K562 (cell line): ENCODE results near the gene CD22. TPM values are rescaled to one million over a fixed set of nuclear protein-coding genes. Genes with fewer than 3 reads are reported as not detected.

ENCODE experiments used
- ATAC-seq: fragments of 200-7000 bp; cut with Tn5 transposase; 3 replicates; pipeline ENCODE4 v1.9.1; 2020; ENCODE audit warnings: moderate library complexity
- BruUV-seq: library from RNA; stranded (reverse); fragments of 400-500 nt; replicated peaks from 2 replicates; lab custom pipeline; 2021; lab: Mats Ljungman, UMichigan
- CTCF ChIA-PET: fragments of 300-600 bp; formaldehyde crosslinking; extraction: SDS; loops from one replicate; lab custom pipeline; 2021; ENCODE audit warnings: low intra/inter-chr PET ratio; lab: Yijun Ruan, JAX
- POLR2A ChIA-PET: fragments of 300-600, 350-650 bp; sonication (Branson Sonifier 250); formaldehyde crosslinking; extraction: SDS; loops from one replicate; lab custom pipeline; 2021; ENCODE audit warnings: antibody characterized with exemption, inconsistent platforms; lab: Yijun Ruan, JAX
- DNase-seq, 4 experiments: peaks; one replicate each; pipeline versions ENCODE4 v3.0.0 to v3.0.0-alpha.2; 2011 to 2018; ENCODE audit warnings: low spot score in 3 of 4, mixed read lengths in 3 of 4; ENCODE audit errors: extremely low read depth in 1 of 4
- FAIRE-seq: peaks from 2 replicates; lab custom pipeline; 2011; peaks lifted over from hg19 to GRCh38; lab: Jason Lieb, UNC
- H2AFZ ChIP-seq: 2 replicates; pipeline ENCODE4 v1.6.0; 2011; ENCODE audit warnings: low read depth, low read length, control low read depth, inconsistent platforms
- H3K27ac ChIP-seq: fragments of 200-600 bp; 3 replicates; pipeline ENCODE4 v1.8.0; 2011; ENCODE audit warnings: low read depth, mild to moderate bottlenecking, control low read depth, inconsistent platforms, low read length, moderate library complexity, mixed read lengths; ENCODE audit errors: extremely low read depth
- H3K27me3 ChIP-seq, 2 experiments: fragments of 300-600 bp in 1 of 2; 2 replicates in 1 of 2; 3 replicates in 1 of 2; pipeline versions ENCODE4 v1.6.0 to v1.8.0; 2011; ENCODE audit warnings: inconsistent platforms in 2 of 2, low read length in 2 of 2, mild to moderate bottlenecking in 1 of 2, mixed read lengths in 1 of 2, moderate library complexity in 1 of 2; ENCODE audit not compliant: control insufficient read depth in 2 of 2, insufficient read depth in 2 of 2
- H3K36me3 ChIP-seq: fragments of 300-600 bp; 3 replicates; pipeline ENCODE4 v1.8.0; 2011; ENCODE audit warnings: mild to moderate bottlenecking, low read length, inconsistent platforms; ENCODE audit not compliant: control insufficient read depth, insufficient read depth
- H3K4me1 ChIP-seq, 2 experiments: fragments of 200-600 bp in 1 of 2; replicated peaks in 1 of 2; 2 replicates in 1 of 2; 3 replicates in 1 of 2; pipeline versions ENCODE4 v1.5.1 to v1.8.0; 2011; ENCODE audit warnings: inconsistent platforms in 2 of 2, low read length in 2 of 2, mild to moderate bottlenecking in 1 of 2, mixed read lengths in 1 of 2, moderate library complexity in 1 of 2; ENCODE audit not compliant: control insufficient read depth in 2 of 2, insufficient read depth in 2 of 2
- H3K4me2 ChIP-seq: 2 replicates; pipeline ENCODE4 v1.6.1; 2011; ENCODE audit warnings: low read length, control low read depth, inconsistent platforms, mixed read lengths; ENCODE audit not compliant: insufficient read depth
- H3K4me3 ChIP-seq: fragments of 200-600 bp; sonication (generic), shearing (Covaris generic); 2 replicates; pipeline ENCODE4 v1.5.1; 2016; ENCODE audit warnings: control low read depth, inconsistent platforms
- H3K79me2 ChIP-seq: fragments of 200-600 bp; 3 replicates; pipeline ENCODE4 v1.8.0; 2011; ENCODE audit warnings: low read length, inconsistent platforms; ENCODE audit not compliant: control insufficient read depth, insufficient read depth
- H3K9ac ChIP-seq, 2 experiments: 2 replicates each; pipeline versions ENCODE4 v1.6.0 to v1.6.1; 2011; ENCODE audit warnings: low read depth in 2 of 2, low read length in 2 of 2, control low read depth in 1 of 2, inconsistent platforms in 1 of 2, mild to moderate bottlenecking in 1 of 2, mixed read lengths in 1 of 2; ENCODE audit not compliant: insufficient read depth in 1 of 2
- H3K9me1 ChIP-seq: one replicate; pipeline ENCODE4 v1.6.0; 2011; ENCODE audit warnings: inconsistent platforms, mild to moderate bottlenecking, low read length, moderate library complexity; ENCODE audit not compliant: control insufficient read depth, insufficient read depth
- H3K9me3 ChIP-seq: replicated peaks from 2 replicates; pipeline ENCODE4 v1.5.1; 2011; ENCODE audit warnings: low read depth, low read length, inconsistent platforms; ENCODE audit not compliant: control insufficient read depth, insufficient read depth
- H4K20me1 ChIP-seq: replicated peaks from 2 replicates; pipeline ENCODE4 v1.6.1; 2011; ENCODE audit warnings: low read length, inconsistent platforms, mixed read lengths; ENCODE audit not compliant: control insufficient read depth, insufficient read depth
- ETV6 ChIP-seq, 3 experiments: fragments of 150-350 bp in 1 of 3; sonication (generic) in 1 of 3; formaldehyde crosslinking in 1 of 3; IDR thresholded peaks; 2 replicates each; pipeline versions ENCODE4 v1.6.1 to v1.8.0; 2014 to 2022; ENCODE audit warnings: borderline replicate concordance in 2 of 3, low read depth in 2 of 3, antibody characterized with exemption in 1 of 3, low read length in 1 of 3, mild to moderate bottlenecking in 1 of 3, missing genetic modification reagents in 1 of 3
- NFE2 ChIP-seq: IDR thresholded peaks from 2 replicates; pipeline ENCODE4 v1.6.1; 2014; ENCODE audit warnings: antibody characterized with exemption, low read depth
- ZFPM2 ChIP-seq: fragments of 250-450 bp; sonication (Bioruptor Pico); IDR thresholded peaks from 2 replicates; pipeline ENCODE4 v1.5.1; 2022; ENCODE audit warnings: mild to moderate bottlenecking
- ZNF79 ChIP-seq: fragments of 250-450 bp; sonication (Bioruptor Pico); IDR thresholded peaks from 2 replicates; pipeline ENCODE4 v1.4.0; 2020; ENCODE audit warnings: low read depth, mild to moderate bottlenecking, moderate library complexity
- WGBS: fragments of 100-300 bp; shearing (Covaris generic); methylation state at CpG from one replicate; pipeline ENCODE4 v1.1.6; 2016; ENCODE audit warnings: low coverage, mixed read lengths; ENCODE audit not compliant: insufficient coverage; ENCODE audit errors: missing lambda C conversion rate; 5-methylcytosine and 5-hydroxymethylcytosine counted together
- in situ Hi-C: fragments of 300-500 bp; cut with MboI; formaldehyde crosslinking; loops from 4 replicates; pipeline ENCODE4 v1.15.0; 2018; ENCODE audit warnings: inconsistent platforms, mixed read lengths
- intact Hi-C: fragments of 100-400 bp; cut with micrococcal nuclease; formaldehyde crosslinking; loops from 2 replicates; pipeline ENCODE4 v1.14.2; 2022
- polyA plus RNA-seq, 8 experiments: library from polyadenylated mRNA; depleted of rRNA in 4 of 8; stranded (reverse) in 5 of 8; unstranded in 3 of 8; fragments of >200 nt; fragmentation: Nextera tagmentation in 2 of 8; fragmentation: Illumina TruSeq in 1 of 8; extraction: Ambion mirVana in 2 of 8; extraction: Trizol in 1 of 8; gene quantifications; 2 replicates each; pipeline versions ENCODE4 v1.2.1 to v1.2.3, GENCODE V29; 2011 to 2014; ENCODE audit warnings: inconsistent platforms in 1 of 8, missing spikeins in 1 of 8
- total RNA-seq, 7 experiments: library from RNA; depleted of rRNA in 6 of 7; stranded (reverse); fragments of >200 nt in 6 of 7; fragmentation: Illumina TruSeq in 2 of 7; extraction: Trizol in 2 of 7; gene quantifications; 2 replicates each; pipeline versions ENCODE4 v1.2.1 to v1.2.3, GENCODE V29; 2011 to 2021; ENCODE audit warnings: low replicate concordance in 1 of 7
- TF ChIP-seq, protein P1 (sequence below): fragments of 250-450 bp; sonication (Bioruptor Pico); IDR thresholded peaks from 2 replicates; pipeline ENCODE4 v1.9.0; 2021; ENCODE audit warnings: mild to moderate bottlenecking, inconsistent platforms
- TF ChIP-seq, protein P2 (sequence below): fragments of 250-450 bp; sonication (Bioruptor Pico); IDR thresholded peaks from 2 replicates; pipeline ENCODE4 v1.8.0; 2022; ENCODE audit warnings: inconsistent platforms
- TF ChIP-seq, protein P3 (sequence below): sonication (generic); formaldehyde crosslinking; IDR thresholded peaks from 2 replicates; pipeline ENCODE4 v1.8.0; 2022; ENCODE audit warnings: mild to moderate bottlenecking, missing genetic modification reagents
- TF ChIP-seq, protein P4 (sequence below): sonication (generic); formaldehyde crosslinking; IDR thresholded peaks from 2 replicates; pipeline ENCODE4 v1.8.1; 2022; ENCODE audit warnings: missing genetic modification reagents

Gene CD22
- total and polyA plus RNA-seq, 9 of the 15 experiments (the other 6 are each of a cell fraction or from before 2014, with no cell fraction given): 0.29 to 5.0 (median 3.5) TPM

DNA sequence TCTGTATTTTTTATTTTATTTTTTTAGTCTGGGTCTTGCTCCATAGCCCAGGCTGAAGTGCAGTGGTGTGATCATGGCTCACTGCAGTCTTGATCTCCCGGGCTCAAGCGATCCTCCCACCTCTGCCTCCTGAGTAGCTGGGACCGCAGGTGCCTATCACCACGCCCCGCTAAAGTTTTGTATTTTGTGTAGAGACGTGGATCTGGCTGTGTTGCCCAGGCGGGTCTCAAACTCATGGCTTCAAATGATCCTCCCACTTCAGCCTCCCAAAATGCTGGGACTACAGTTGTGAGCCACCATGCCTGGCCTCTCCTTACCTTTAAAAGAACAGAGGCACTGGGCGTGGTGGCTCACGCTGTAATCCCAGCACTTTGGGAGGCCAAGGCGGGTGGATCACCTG, 41.3 kb upstream of the CD22 start:
- no peaks in the 10 kb centered on the region for H3K36me3 ChIP-seq
- H3K9me1 ChIP-seq: no peaks in the 10 kb centered on the region
- in situ Hi-C loops: no loop called here
- no TSS peak for BruUV-seq
- H3K9ac ChIP-seq: no peak overlapping the region
- ATAC-seq (no peak), DNase-seq (no peak)
- no peak overlapping the region for H3K27ac ChIP-seq
- CTCF ChIA-PET: no interaction called here
- intact Hi-C loops: no loop called here
- H2AFZ ChIP-seq: no peak overlapping the region
- no peaks in the 10 kb centered on the region; the same call in 1 of the 2 replicates for H4K20me1 ChIP-seq
- H3K9me3 ChIP-seq: no peaks in the 10 kb centered on the region
- no peak overlapping the region for H3K4me3 ChIP-seq
- TF ChIP-seq, protein P1, sequence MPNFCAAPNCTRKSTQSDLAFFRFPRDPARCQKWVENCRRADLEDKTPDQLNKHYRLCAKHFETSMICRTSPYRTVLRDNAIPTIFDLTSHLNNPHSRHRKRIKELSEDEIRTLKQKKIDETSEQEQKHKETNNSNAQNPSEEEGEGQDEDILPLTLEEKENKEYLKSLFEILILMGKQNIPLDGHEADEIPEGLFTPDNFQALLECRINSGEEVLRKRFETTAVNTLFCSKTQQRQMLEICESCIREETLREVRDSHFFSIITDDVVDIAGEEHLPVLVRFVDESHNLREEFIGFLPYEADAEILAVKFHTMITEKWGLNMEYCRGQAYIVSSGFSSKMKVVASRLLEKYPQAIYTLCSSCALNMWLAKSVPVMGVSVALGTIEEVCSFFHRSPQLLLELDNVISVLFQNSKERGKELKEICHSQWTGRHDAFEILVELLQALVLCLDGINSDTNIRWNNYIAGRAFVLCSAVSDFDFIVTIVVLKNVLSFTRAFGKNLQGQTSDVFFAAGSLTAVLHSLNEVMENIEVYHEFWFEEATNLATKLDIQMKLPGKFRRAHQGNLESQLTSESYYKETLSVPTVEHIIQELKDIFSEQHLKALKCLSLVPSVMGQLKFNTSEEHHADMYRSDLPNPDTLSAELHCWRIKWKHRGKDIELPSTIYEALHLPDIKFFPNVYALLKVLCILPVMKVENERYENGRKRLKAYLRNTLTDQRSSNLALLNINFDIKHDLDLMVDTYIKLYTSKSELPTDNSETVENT (CRISPR knock-in tag): no peak
- TF ChIP-seq, protein P2, sequence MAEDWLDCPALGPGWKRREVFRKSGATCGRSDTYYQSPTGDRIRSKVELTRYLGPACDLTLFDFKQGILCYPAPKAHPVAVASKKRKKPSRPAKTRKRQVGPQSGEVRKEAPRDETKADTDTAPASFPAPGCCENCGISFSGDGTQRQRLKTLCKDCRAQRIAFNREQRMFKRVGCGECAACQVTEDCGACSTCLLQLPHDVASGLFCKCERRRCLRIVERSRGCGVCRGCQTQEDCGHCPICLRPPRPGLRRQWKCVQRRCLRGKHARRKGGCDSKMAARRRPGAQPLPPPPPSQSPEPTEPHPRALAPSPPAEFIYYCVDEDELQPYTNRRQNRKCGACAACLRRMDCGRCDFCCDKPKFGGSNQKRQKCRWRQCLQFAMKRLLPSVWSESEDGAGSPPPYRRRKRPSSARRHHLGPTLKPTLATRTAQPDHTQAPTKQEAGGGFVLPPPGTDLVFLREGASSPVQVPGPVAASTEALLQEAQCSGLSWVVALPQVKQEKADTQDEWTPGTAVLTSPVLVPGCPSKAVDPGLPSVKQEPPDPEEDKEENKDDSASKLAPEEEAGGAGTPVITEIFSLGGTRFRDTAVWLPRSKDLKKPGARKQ (CRISPR knock-in tag): no peak
- no peak for TF ChIP-seq ZNF79 (CRISPR knock-in tag)
- TF ChIP-seq, protein P3, sequence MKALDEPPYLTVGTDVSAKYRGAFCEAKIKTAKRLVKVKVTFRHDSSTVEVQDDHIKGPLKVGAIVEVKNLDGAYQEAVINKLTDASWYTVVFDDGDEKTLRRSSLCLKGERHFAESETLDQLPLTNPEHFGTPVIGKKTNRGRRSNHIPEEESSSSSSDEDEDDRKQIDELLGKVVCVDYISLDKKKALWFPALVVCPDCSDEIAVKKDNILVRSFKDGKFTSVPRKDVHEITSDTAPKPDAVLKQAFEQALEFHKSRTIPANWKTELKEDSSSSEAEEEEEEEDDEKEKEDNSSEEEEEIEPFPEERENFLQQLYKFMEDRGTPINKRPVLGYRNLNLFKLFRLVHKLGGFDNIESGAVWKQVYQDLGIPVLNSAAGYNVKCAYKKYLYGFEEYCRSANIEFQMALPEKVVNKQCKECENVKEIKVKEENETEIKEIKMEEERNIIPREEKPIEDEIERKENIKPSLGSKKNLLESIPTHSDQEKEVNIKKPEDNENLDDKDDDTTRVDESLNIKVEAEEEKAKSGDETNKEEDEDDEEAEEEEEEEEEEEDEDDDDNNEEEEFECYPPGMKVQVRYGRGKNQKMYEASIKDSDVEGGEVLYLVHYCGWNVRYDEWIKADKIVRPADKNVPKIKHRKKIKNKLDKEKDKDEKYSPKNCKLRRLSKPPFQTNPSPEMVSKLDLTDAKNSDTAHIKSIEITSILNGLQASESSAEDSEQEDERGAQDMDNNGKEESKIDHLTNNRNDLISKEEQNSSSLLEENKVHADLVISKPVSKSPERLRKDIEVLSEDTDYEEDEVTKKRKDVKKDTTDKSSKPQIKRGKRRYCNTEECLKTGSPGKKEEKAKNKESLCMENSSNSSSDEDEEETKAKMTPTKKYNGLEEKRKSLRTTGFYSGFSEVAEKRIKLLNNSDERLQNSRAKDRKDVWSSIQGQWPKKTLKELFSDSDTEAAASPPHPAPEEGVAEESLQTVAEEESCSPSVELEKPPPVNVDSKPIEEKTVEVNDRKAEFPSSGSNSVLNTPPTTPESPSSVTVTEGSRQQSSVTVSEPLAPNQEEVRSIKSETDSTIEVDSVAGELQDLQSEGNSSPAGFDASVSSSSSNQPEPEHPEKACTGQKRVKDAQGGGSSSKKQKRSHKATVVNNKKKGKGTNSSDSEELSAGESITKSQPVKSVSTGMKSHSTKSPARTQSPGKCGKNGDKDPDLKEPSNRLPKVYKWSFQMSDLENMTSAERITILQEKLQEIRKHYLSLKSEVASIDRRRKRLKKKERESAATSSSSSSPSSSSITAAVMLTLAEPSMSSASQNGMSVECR (CRISPR knock-in tag): no peak
- no peak for TF ChIP-seq ZFPM2 (CRISPR knock-in tag)
- no peak for TF ChIP-seq NFE2
- TF ChIP-seq, protein P4, sequence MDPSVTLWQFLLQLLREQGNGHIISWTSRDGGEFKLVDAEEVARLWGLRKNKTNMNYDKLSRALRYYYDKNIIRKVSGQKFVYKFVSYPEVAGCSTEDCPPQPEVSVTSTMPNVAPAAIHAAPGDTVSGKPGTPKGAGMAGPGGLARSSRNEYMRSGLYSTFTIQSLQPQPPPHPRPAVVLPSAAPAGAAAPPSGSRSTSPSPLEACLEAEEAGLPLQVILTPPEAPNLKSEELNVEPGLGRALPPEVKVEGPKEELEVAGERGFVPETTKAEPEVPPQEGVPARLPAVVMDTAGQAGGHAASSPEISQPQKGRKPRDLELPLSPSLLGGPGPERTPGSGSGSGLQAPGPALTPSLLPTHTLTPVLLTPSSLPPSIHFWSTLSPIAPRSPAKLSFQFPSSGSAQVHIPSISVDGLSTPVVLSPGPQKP: no peak
- TF ChIP-seq ETV6 (IDR thresholded peaks at IDR 0.05; ENCODE audit: borderline replicate concordance in 1 of 2, low read depth in 2 of 2, low read length in 1 of 2): no peak
- TF ChIP-seq ETV6 (CRISPR knock-in tag; IDR thresholded peaks at IDR 0.05; ENCODE audit: borderline replicate concordance): no peak
- TF ChIP-seq, all 486 proteins: peak for 0
- H3K4me2 ChIP-seq: no peak overlapping the region
- H3K27me3 ChIP-seq: peaks cover 0 to 6% of the 10 kb centered on the region in 2 experiments; a peak in 1 of 5 replicates
- peaks cover 6 to 22% of the 10 kb centered on the region in 2 experiments; a peak in 4 of 5 replicates for H3K4me1 ChIP-seq
- 71% methylated on average over 10 of the region's 10 CpGs for WGBS
- FAIRE-seq: no peak
- POLR2A ChIA-PET: interaction anchor here (0.9 to 1.2 kb wide), 2 partner anchors 9 to 10 kb away, joined by 3 to 5 read pairs; no protein-coding TSS in a partner anchor
- no peaks in the 10 kb centered on the region for H3K79me2 ChIP-seq
